Measurements from ENCODE around the gene TRABD2B.

- TF ChIP-seq SIN3A (IDR thresholded peaks at IDR 0.05; ENCODE audit: borderline replicate concordance, insufficient read depth, low read length) = no peak
- TF ChIP-seq REST (IDR thresholded peaks at IDR 0.05; ENCODE audit: insufficient read depth in 1 of 2, low read depth in 2 of 2, low read length in 2 of 2) = no peak
- no peak for TF ChIP-seq POLR2AphosphoS5 (IDR thresholded peaks at IDR 0.05; ENCODE audit: low read depth, low read length)
- no peak for TF ChIP-seq TAF1 (IDR thresholded peaks at IDR 0.05; ENCODE audit: borderline replicate concordance, insufficient read depth, low read length)
- TF ChIP-seq FOXP2 (optimal IDR thresholded peaks at IDR 0.05; ENCODE audit: borderline replicate concordance, extremely low read depth, extremely low read length, insufficient read depth) = no peak
These were observed 243.0 kb downstream of the TRABD2B start for GRCh38 chr1:47754221-47754620.

Measured in PFSK-1 (cell line).